Breast epithelium (tissue), 3 donors: ENCODE results near the gene SMCO3.

Source experiments
- CTCF ChIP-seq, 3 donors: fragments of 450-650 bp; IDR thresholded peaks; one replicate each; pipeline ENCODE4 v1.5.1; 2016 to 2017; ENCODE audit warnings: antibody characterized with exemption in 3 of 3, mild to moderate bottlenecking in 3 of 3, moderate library complexity in 3 of 3
- POLR2A ChIP-seq: fragments of 450-650 bp; IDR thresholded peaks from one replicate; pipeline ENCODE4 v1.6.1; 2016; ENCODE audit warnings: antibody characterized with exemption, mild to moderate bottlenecking, moderate library complexity
- POLR2AphosphoS5 ChIP-seq, 3 donors: sonication (generic); formaldehyde crosslinking; IDR thresholded peaks; one replicate each; pipeline ENCODE4 v1.6.1; 2017; ENCODE audit warnings: antibody characterized with exemption in 3 of 3

- TF ChIP-seq CTCF (IDR thresholded peaks at IDR 0.05) (no peak), POLR2A (no peak), POLR2AphosphoS5 (IDR thresholded peaks at IDR 0.05) (no peak)
Measured at GRCh38 chr12:14780859-14781258, 33.1 kb downstream of the SMCO3 start.
